GM12865 (cell line): ENCODE data around the gene MIER1.
"Not testable (repeated sequence)": the region's sequence is repeated elsewhere in the genome, so short reads cannot be mapped to it uniquely, and the experiment has no call there.

Experiments used
- DNase-seq: peaks from one replicate; pipeline ENCODE4 v3.0.0; 2010; ENCODE audit warnings: low read depth
- H3K4me3 ChIP-seq: 2 replicates; pipeline ENCODE4 v1.5.1; 2011; ENCODE audit warnings: mild to moderate bottlenecking, low read depth, low read length, control low read depth
- CTCF ChIP-seq: IDR thresholded peaks from 2 replicates; pipeline ENCODE4 v1.5.1; 2011; ENCODE audit warnings: low read length, control low read depth, low read depth, inconsistent platforms; ENCODE audit not compliant: insufficient read depth; ENCODE audit errors: missing control alignments

The MIER1 gene

GRCh38 chr1:66945316-66945715 is 20.5 kb downstream of the MIER1 start:
- H3K4me3 ChIP-seq, result no peak overlapping the region
- no peak for TF ChIP-seq CTCF
- no peak for DNase-seq

- H3K4me3 ChIP-seq, result no peak overlapping the region
- no peak for DNase-seq
- no peak for TF ChIP-seq CTCF
Observed at GRCh38 chr1:66947267-66947666, 22.5 kb downstream of the MIER1 start.

- no peak for TF ChIP-seq CTCF
- no peak for DNase-seq
- no peak overlapping the region for H3K4me3 ChIP-seq
Observed at GRCh38 chr1:66951513-66951912, 26.7 kb downstream of the MIER1 start.

- no peak for DNase-seq
- H3K4me3 ChIP-seq, result no peak overlapping the region
- TF ChIP-seq CTCF, result no peak
Observed at GRCh38 chr1:66954208-66954607, 29.4 kb downstream of the MIER1 start.

GRCh38 chr1:66957938-66958337 is 33.1 kb downstream of the MIER1 start:
- TF ChIP-seq CTCF, result no peak
- no peak for DNase-seq
- H3K4me3 ChIP-seq, result no peak overlapping the region

- DNase-seq, H3K4me3 ChIP-seq: not testable (repeated sequence)
Observed at GRCh38 chr1:66966188-66966873, 41.5 kb downstream of the MIER1 start.

- no peak for TF ChIP-seq CTCF
- H3K4me3 ChIP-seq, result no peak overlapping the region
- no peak for DNase-seq
Observed at GRCh38 chr1:66968574-66968973, 43.8 kb downstream of the MIER1 start.
